ENCODE measurements around the gene MAP2K5.

The MAP2K5 gene

GRCh38 chr15:67843092-67843501 lies 300.6 kb downstream of the MAP2K5 start:
- no peak for ATAC-seq

- ATAC-seq, result no peak
These were observed 301.3 kb downstream of the MAP2K5 start for GRCh38 chr15:67843571-67844387.

- ATAC-seq, result no peak
These were observed 303.5 kb downstream of the MAP2K5 start for GRCh38 chr15:67845974-67846373.

- no peak for ATAC-seq
These were observed 307.0 kb downstream of the MAP2K5 start for GRCh38 chr15:67849538-67849937.

GRCh38 chr15:67850336-67850735 lies 307.8 kb downstream of the MAP2K5 start:
- ATAC-seq, result no peak

- no peak for ATAC-seq
These were observed 308.6 kb downstream of the MAP2K5 start for GRCh38 chr15:67850994-67851571.

GRCh38 chr15:67852418-67852817 lies 309.9 kb downstream of the MAP2K5 start:
- no peak for ATAC-seq

GRCh38 chr15:67853454-67853853 lies 311.0 kb downstream of the MAP2K5 start:
- ATAC-seq, result no peak

GRCh38 chr15:67854358-67854757 lies 311.9 kb downstream of the MAP2K5 start:
- no peak for ATAC-seq

GRCh38 chr15:67855842-67856241 lies 313.3 kb downstream of the MAP2K5 start:
- no peak for ATAC-seq
